Testis (tissue), 3 donors: ENCODE results near the gene ALDH1L1. TPM values are rescaled to one million over a fixed set of nuclear protein-coding genes. Genes with fewer than 3 reads are reported as not detected.

ENCODE experiments used
- DNase-seq: peaks from one replicate; pipeline ENCODE4 v3.0.0-alpha.2; 2019
- H3K27ac ChIP-seq, 2 donors: fragments of 200-600 bp; sonication (generic); one replicate each; pipeline ENCODE4 v1.5.1; 2019
- H3K27me3 ChIP-seq: fragments of 200-600 bp; sonication (generic); one replicate; pipeline ENCODE4 v1.5.1; 2019
- H3K36me3 ChIP-seq: fragments of 200-600 bp; sonication (generic); one replicate; pipeline ENCODE4 v1.5.1; 2017; ENCODE audit warnings: low read depth; ENCODE audit errors: missing control alignments
- H3K4me1 ChIP-seq: fragments of 200-600 bp; sonication (generic); one replicate; pipeline ENCODE4 v1.5.1; 2019
- H3K4me3 ChIP-seq, 2 donors: fragments of 200-600 bp; sonication (generic); one replicate each; pipeline ENCODE4 v1.5.1; 2017 to 2019
- H3K9me3 ChIP-seq: fragments of 200-600 bp; sonication (generic); one replicate; pipeline ENCODE4 v1.5.1; 2017
- CTCF ChIP-seq, 3 experiments: fragments of 450-650 bp in 2 of 3; fragments of 200-600 bp in 1 of 3; sonication (generic) in 1 of 3; IDR thresholded peaks; one replicate each; pipeline ENCODE4 v1.5.1; 2016 to 2019; ENCODE audit warnings: antibody characterized with exemption in 3 of 3, mild to moderate bottlenecking in 2 of 3, moderate library complexity in 1 of 3
- POLR2A ChIP-seq: fragments of 450-650 bp; IDR thresholded peaks from one replicate; pipeline ENCODE4 v1.6.1; 2017; ENCODE audit warnings: antibody characterized with exemption, mild to moderate bottlenecking, moderate library complexity
- WGBS, 2 donors: methylation state at CpG; one replicate each; pipeline ENCODE4 v1.1.5; 2018; 5-methylcytosine and 5-hydroxymethylcytosine counted together
- intact Hi-C: fragments of 100-400 bp; cut with DNase I; formaldehyde crosslinking; loops from one replicate; pipeline ENCODE4 v1.15.1; 2023; ENCODE audit warnings: low total_unique reads
- polyA plus RNA-seq: library from polyadenylated mRNA; stranded (reverse); fragments of 350-450 nt; fragmentation: Illumina TruSeq; extraction: RNeasy Lipid Tissue Mini Kit (QIAGEN cat#74804); gene quantifications from one replicate; pipeline ENCODE4 v1.2.3, GENCODE V29; 2014; ENCODE audit warnings: low read depth, low replicate concordance; ENCODE audit not compliant: insufficient read depth
- total RNA-seq, 2 donors: library from RNA; depleted of rRNA; stranded (reverse); fragments of >200 nt; gene quantifications; one replicate each; pipeline ENCODE4 v1.2.3, GENCODE V29; 2016

The ALDH1L1 gene
- total and polyA plus RNA-seq, 3 donors from 2014 or later, result 19.6 to 73.8 (median 67.5) TPM

GRCh38 chr3:126117786-126118185 lies 62.6 kb downstream of the ALDH1L1 start:
- no peaks in the 10 kb centered on the region for H3K4me1 ChIP-seq
- intact Hi-C loops, result no loop called here
- 74 to 82% methylated on average over 9 of the region's 9 CpGs for WGBS, 2 donors

GRCh38 chr3:126117212-126117611 lies 63.2 kb downstream of the ALDH1L1 start:
- DNase-seq, result no peak
- intact Hi-C loops, result no loop called here
- Histone ChIP-seq H3K4me1 (no peaks in the 10 kb centered on the region), H3K27me3 (no peaks in the 10 kb centered on the region), H3K4me3 (no peak overlapping the region), H3K9me3 (no peaks in the 10 kb centered on the region), H3K27ac (no peak overlapping the region), H3K36me3 (no peaks in the 10 kb centered on the region)
- TF ChIP-seq POLR2A, result no peak
- no peak for TF ChIP-seq CTCF (IDR thresholded peaks at IDR 0.05)
- WGBS, 2 donors, result 95 to 100% methylated on average over 3 of the region's 3 CpGs

More at GRCh38 chr3:126117786-126118185, 62.6 kb downstream of the ALDH1L1 start:
- DNase-seq, result no peak
- Histone ChIP-seq H3K4me3 (no peak overlapping the region), H3K36me3 (no peaks in the 10 kb centered on the region), H3K27me3 (no peaks in the 10 kb centered on the region), H3K9me3 (no peaks in the 10 kb centered on the region), H3K27ac (no peak overlapping the region)
- no peak for TF ChIP-seq POLR2A
- TF ChIP-seq CTCF (IDR thresholded peaks at IDR 0.05), result no peak

GRCh38 chr3:126116526-126116925 lies 63.9 kb downstream of the ALDH1L1 start:
- no peaks in the 10 kb centered on the region for H3K27me3 ChIP-seq
- no peak for TF ChIP-seq CTCF (IDR thresholded peaks at IDR 0.05)
- no peak for TF ChIP-seq POLR2A
- intact Hi-C loops, result no loop called here
- DNase-seq, result no peak
- WGBS, 2 donors, result 87% methylated on average over 1 of the region's 1 CpG; no CpG with 5 or more reads in 1 of the 2 donors
- H3K27ac ChIP-seq, result no peak overlapping the region
- no peaks in the 10 kb centered on the region for H3K4me1 ChIP-seq
- no peaks in the 10 kb centered on the region for H3K9me3 ChIP-seq
- H3K36me3 ChIP-seq, result no peaks in the 10 kb centered on the region
- no peak overlapping the region for H3K4me3 ChIP-seq

GRCh38 chr3:126114443-126115386 lies 65.7 kb downstream of the ALDH1L1 start:
- DNase-seq, result no peak
- Histone ChIP-seq H3K27ac (no peak overlapping the region), H3K4me3 (no peak overlapping the region), H3K9me3 (no peaks in the 10 kb centered on the region), H3K27me3 (no peaks in the 10 kb centered on the region), H3K4me1 (no peaks in the 10 kb centered on the region), H3K36me3 (no peaks in the 10 kb centered on the region)
- intact Hi-C loops, result no loop called here
- TF ChIP-seq CTCF (IDR thresholded peaks at IDR 0.05), result no peak
- TF ChIP-seq POLR2A, result no peak
- 90 to 95% methylated on average over 12 to 16 of the region's 16 CpGs for WGBS, 2 donors
